ENCODE data around the gene TREX2.

DNA sequence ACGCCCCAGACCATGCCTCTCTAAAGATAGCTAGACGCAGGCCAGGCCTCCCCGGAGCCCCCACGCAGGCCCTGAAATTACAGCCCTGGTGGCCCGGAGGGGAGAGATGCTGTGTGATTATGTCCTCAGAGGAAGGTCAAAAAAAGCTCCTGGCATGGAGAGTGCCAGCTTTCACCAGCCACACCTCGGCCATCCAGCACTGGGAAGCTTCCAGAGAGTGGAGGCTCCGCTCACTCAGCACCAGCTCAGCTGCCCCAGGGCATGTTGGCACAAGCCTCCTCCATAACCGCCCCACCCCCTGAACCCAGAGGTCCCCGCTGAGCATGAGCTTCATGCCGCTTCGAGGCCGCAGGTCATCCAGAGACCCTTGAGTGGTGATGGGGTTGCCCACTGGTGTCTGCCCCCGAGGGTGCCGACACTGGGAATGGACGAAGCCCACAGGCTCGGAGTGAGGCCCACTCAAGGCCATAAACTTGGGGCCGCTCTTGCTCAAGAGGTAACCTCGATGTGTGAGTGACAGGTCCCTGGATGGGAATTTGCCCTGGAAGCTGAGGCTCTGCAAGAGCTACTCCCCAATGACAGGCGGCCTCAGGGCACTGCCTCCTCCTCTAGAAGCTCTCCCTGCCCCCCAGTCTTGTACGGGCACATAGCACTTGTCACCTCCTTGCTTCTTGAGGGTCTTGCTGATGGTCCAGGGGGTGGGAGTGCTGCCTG is 44.5 kb upstream of the TREX2 start:
- TF ChIP-seq POLR2A (IDR thresholded peaks at IDR 0.05; ENCODE audit: low read depth) = no peak
- TF ChIP-seq, protein P1, sequence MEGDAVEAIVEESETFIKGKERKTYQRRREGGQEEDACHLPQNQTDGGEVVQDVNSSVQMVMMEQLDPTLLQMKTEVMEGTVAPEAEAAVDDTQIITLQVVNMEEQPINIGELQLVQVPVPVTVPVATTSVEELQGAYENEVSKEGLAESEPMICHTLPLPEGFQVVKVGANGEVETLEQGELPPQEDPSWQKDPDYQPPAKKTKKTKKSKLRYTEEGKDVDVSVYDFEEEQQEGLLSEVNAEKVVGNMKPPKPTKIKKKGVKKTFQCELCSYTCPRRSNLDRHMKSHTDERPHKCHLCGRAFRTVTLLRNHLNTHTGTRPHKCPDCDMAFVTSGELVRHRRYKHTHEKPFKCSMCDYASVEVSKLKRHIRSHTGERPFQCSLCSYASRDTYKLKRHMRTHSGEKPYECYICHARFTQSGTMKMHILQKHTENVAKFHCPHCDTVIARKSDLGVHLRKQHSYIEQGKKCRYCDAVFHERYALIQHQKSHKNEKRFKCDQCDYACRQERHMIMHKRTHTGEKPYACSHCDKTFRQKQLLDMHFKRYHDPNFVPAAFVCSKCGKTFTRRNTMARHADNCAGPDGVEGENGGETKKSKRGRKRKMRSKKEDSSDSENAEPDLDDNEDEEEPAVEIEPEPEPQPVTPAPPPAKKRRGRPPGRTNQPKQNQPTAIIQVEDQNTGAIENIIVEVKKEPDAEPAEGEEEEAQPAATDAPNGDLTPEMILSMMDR (IDR thresholded peaks at IDR 0.05) = no peak

All from esophagus muscularis mucosa (tissue), 3 donors.